Natural killer cell (primary cell): ENCODE measurements around the gene MYOM1. TPM values are rescaled to one million over a fixed set of nuclear protein-coding genes. Genes with fewer than 3 reads are reported as not detected.

Experiments used
- ATAC-seq, 3 donors: fragments of 150-1000 bp in 2 of 3; fragments of 200-7000 bp in 1 of 3; cut with Tn5 transposase; 1 replicate in 1 of 3; 2 replicates in 2 of 3; pipeline ENCODE4 v1.10.0; 2021; ENCODE audit warnings: mild to moderate bottlenecking in 2 of 3, moderate library complexity in 2 of 3
- DNase-seq, 2 donors: peaks; one replicate each; pipeline versions ENCODE4 v3.0.0 to v3.0.0-alpha.2; 2013 to 2021; ENCODE audit warnings: mixed read lengths in 1 of 2
- H3K27ac ChIP-seq: one replicate; pipeline ENCODE4 v1.5.1; 2013; ENCODE audit warnings: mild to moderate bottlenecking, low read length
- H3K27me3 ChIP-seq: one replicate; pipeline ENCODE4 v1.6.1; 2013; ENCODE audit warnings: low read length; ENCODE audit not compliant: control insufficient read depth, insufficient read depth
- H3K36me3 ChIP-seq: one replicate; pipeline ENCODE4 v1.6.1; 2013; ENCODE audit warnings: low read length; ENCODE audit not compliant: control insufficient read depth, insufficient read depth
- H3K4me1 ChIP-seq: one replicate; pipeline ENCODE4 v1.6.1; 2013; ENCODE audit warnings: low read length; ENCODE audit not compliant: control insufficient read depth, insufficient read depth
- H3K4me3 ChIP-seq: one replicate; pipeline ENCODE4 v1.5.1; 2013; ENCODE audit warnings: low read length
- H3K9me3 ChIP-seq: one replicate; pipeline ENCODE4 v1.6.1; 2013; ENCODE audit warnings: low read length; ENCODE audit not compliant: control insufficient read depth, insufficient read depth
- H3K27ac Mint-ChIP-seq, 2 donors: one replicate each; pipeline ENCODE4 v1.8.0; 2022; ENCODE audit warnings: mild to moderate bottlenecking in 2 of 2, mixed read lengths in 2 of 2, moderate library complexity in 1 of 2
- H3K27me3 Mint-ChIP-seq, 2 donors: one replicate each; pipeline ENCODE4 v1.8.0; 2022; ENCODE audit warnings: low read depth in 2 of 2, mixed read lengths in 2 of 2
- H3K36me3 Mint-ChIP-seq: one replicate; pipeline ENCODE4 v1.8.0; 2022; ENCODE audit warnings: mixed read lengths
- H3K4me1 Mint-ChIP-seq, 2 donors: one replicate each; pipeline ENCODE4 v1.8.0; 2022; ENCODE audit warnings: mixed read lengths in 2 of 2
- H3K4me3 Mint-ChIP-seq: one replicate; pipeline ENCODE4 v1.8.0; 2022; ENCODE audit warnings: mild to moderate bottlenecking, moderate library complexity, mixed read lengths
- H3K9me3 Mint-ChIP-seq, 2 donors: one replicate each; pipeline ENCODE4 v1.8.0; 2022; ENCODE audit warnings: mixed read lengths in 2 of 2
- CTCF ChIP-seq: fragments of 200-600 bp; IDR thresholded peaks from one replicate; pipeline ENCODE4 v1.8.0; 2022; ENCODE audit warnings: antibody characterized with exemption
- WGBS: methylation state at CpG from one replicate; pipeline ENCODE4 v1.1.7; 2013; ENCODE audit warnings: missing lambda C conversion rate; ENCODE audit not compliant: insufficient coverage; 5-methylcytosine and 5-hydroxymethylcytosine counted together
- intact Hi-C: fragments of 100-400 bp; cut with micrococcal nuclease; formaldehyde crosslinking; loops from one replicate; pipeline ENCODE4 v1.14.2; 2022
- total RNA-seq, 4 donors: library from RNA; stranded (reverse); fragments of 120-200 nt in 1 of 4; gene quantifications; one replicate each; pipeline versions ENCODE4 v1.2.3 to v1.2.4, GENCODE V29; 2013 to 2022

Gene MYOM1
- total RNA-seq, 3 donors from 2014 or later (not counting 1 experiment from before 2014, with no cell fraction given): 1.7 to 5.8 (median 3.0) TPM

GRCh38 chr18:3048820-3049349 lies 170.9 kb downstream of the MYOM1 start:
- H3K4me3 Mint-ChIP-seq: no peak overlapping the region
- 95% methylated on average over 2 of the region's 3 CpGs for WGBS
- no peak for TF ChIP-seq CTCF
- Histone ChIP-seq H3K27ac (no peak overlapping the region), H3K36me3 (no peaks in the 10 kb centered on the region), H3K4me3 (no peak overlapping the region), H3K9me3 (no peaks in the 10 kb centered on the region), H3K27me3 (no peaks in the 10 kb centered on the region), H3K4me1 (no peaks in the 10 kb centered on the region)
- no peak overlapping the region for H3K27ac Mint-ChIP-seq
- H3K9me3 Mint-ChIP-seq: no peaks in the 10 kb centered on the region
- intact Hi-C loops: no loop called here
- no peak for DNase-seq
- peaks cover 6 to 15% of the 10 kb centered on the region in 2 donors for H3K4me1 Mint-ChIP-seq
- H3K36me3 Mint-ChIP-seq: no peaks in the 10 kb centered on the region
- H3K27me3 Mint-ChIP-seq: peaks cover 0 to 6% of the 10 kb centered on the region in 2 donors
- ATAC-seq: no peak

GRCh38 chr18:3048121-3048520 lies 171.6 kb downstream of the MYOM1 start:
- Mint-ChIP-seq H3K36me3 (no peaks in the 10 kb centered on the region), H3K4me1 (peaks cover 6 to 11% of the 10 kb centered on the region in 2 donors), H3K4me3 (no peak overlapping the region), H3K27ac (no peak overlapping the region), H3K9me3 (no peaks in the 10 kb centered on the region), H3K27me3 (peaks cover 0 to 4% of the 10 kb centered on the region in 2 donors)
- H3K36me3 ChIP-seq: no peaks in the 10 kb centered on the region
- TF ChIP-seq CTCF: no peak
- H3K27me3 ChIP-seq: no peaks in the 10 kb centered on the region
- DNase-seq: no peak
- no peaks in the 10 kb centered on the region for H3K4me1 ChIP-seq
- no peak overlapping the region for H3K4me3 ChIP-seq
- H3K27ac ChIP-seq: no peak overlapping the region
- ATAC-seq: no peak
- H3K9me3 ChIP-seq: no peaks in the 10 kb centered on the region
- WGBS: 38% methylated on average over 4 of the region's 6 CpGs
- intact Hi-C loops: no loop called here

GRCh38 chr18:3046216-3046808 lies 173.5 kb downstream of the MYOM1 start:
- H3K27ac Mint-ChIP-seq: peak overlapping the region in 1 of 2 donors; percentile 68
- H3K4me1 Mint-ChIP-seq: peaks cover 4 to 6% of the 10 kb centered on the region in 2 donors
- no peak overlapping the region for H3K27ac ChIP-seq
- H3K4me3 ChIP-seq: no peak overlapping the region
- intact Hi-C loops: no loop called here
- no peaks in the 10 kb centered on the region for H3K9me3 ChIP-seq
- DNase-seq: no peak
- H3K27me3 ChIP-seq: no peaks in the 10 kb centered on the region
- no peak overlapping the region for H3K4me3 Mint-ChIP-seq
- TF ChIP-seq CTCF: no peak
- H3K9me3 Mint-ChIP-seq: no peaks in the 10 kb centered on the region
- peaks cover 0 to 2% of the 10 kb centered on the region in 2 donors for H3K27me3 Mint-ChIP-seq
- 77% methylated on average over 4 of the region's 4 CpGs for WGBS
- no peak for ATAC-seq
- no peaks in the 10 kb centered on the region for H3K36me3 ChIP-seq
- H3K4me1 ChIP-seq: no peaks in the 10 kb centered on the region
- no peaks in the 10 kb centered on the region for H3K36me3 Mint-ChIP-seq
